GM23338 (cell line): ENCODE measurements around the gene PRRX1.

Experiments used
- EZH2phosphoT487 ChIP-seq: fragments of 200-600 bp; sonication (generic); IDR thresholded peaks from one replicate; pipeline ENCODE4 v1.8.1; 2018; ENCODE audit warnings: antibody characterized with exemption; ENCODE audit not compliant: unreplicated experiment
- NANOG ChIP-seq: IDR thresholded peaks from 2 replicates; pipeline ENCODE4 v1.6.1; 2016; ENCODE audit warnings: antibody characterized with exemption, borderline replicate concordance
- POLR2AphosphoS5 ChIP-seq: IDR thresholded peaks from 2 replicates; pipeline ENCODE4 v1.6.1; 2016; ENCODE audit warnings: antibody characterized with exemption, low read depth
- ZNF114 ChIP-seq: fragments of 250-450 bp; sonication (Bioruptor Pico); IDR thresholded peaks from 2 replicates; pipeline ENCODE4 v1.5.0; 2020; ENCODE audit warnings: mild to moderate bottlenecking, moderate library complexity
- TF ChIP-seq, protein P1 (sequence below): IDR thresholded peaks from 2 replicates; pipeline ENCODE4 v1.6.1; 2016; ENCODE audit warnings: antibody characterized with exemption
- TF ChIP-seq, protein P2 (sequence below), 2 experiments: fragments of 200-600 bp in 1 of 2; sonication (generic) in 1 of 2; conservative IDR thresholded peaks; 2 replicates each; pipeline versions ENCODE4 v1.5.1 to v1.6.1; 2016 to 2017; ENCODE audit warnings: antibody characterized with exemption in 2 of 2, low read depth in 2 of 2, mild to moderate bottlenecking in 2 of 2, moderate library complexity in 1 of 2

GRCh38 chr1:170731566-170732251, 67.8 kb downstream of the PRRX1 start:
- TF ChIP-seq, protein P1, sequence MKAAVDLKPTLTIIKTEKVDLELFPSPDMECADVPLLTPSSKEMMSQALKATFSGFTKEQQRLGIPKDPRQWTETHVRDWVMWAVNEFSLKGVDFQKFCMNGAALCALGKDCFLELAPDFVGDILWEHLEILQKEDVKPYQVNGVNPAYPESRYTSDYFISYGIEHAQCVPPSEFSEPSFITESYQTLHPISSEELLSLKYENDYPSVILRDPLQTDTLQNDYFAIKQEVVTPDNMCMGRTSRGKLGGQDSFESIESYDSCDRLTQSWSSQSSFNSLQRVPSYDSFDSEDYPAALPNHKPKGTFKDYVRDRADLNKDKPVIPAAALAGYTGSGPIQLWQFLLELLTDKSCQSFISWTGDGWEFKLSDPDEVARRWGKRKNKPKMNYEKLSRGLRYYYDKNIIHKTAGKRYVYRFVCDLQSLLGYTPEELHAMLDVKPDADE = no peak
- TF ChIP-seq POLR2AphosphoS5 (no peak), ZNF114 (CRISPR knock-in tag) (no peak), NANOG (no peak), EZH2phosphoT487 (no peak)
- TF ChIP-seq, protein P2, sequence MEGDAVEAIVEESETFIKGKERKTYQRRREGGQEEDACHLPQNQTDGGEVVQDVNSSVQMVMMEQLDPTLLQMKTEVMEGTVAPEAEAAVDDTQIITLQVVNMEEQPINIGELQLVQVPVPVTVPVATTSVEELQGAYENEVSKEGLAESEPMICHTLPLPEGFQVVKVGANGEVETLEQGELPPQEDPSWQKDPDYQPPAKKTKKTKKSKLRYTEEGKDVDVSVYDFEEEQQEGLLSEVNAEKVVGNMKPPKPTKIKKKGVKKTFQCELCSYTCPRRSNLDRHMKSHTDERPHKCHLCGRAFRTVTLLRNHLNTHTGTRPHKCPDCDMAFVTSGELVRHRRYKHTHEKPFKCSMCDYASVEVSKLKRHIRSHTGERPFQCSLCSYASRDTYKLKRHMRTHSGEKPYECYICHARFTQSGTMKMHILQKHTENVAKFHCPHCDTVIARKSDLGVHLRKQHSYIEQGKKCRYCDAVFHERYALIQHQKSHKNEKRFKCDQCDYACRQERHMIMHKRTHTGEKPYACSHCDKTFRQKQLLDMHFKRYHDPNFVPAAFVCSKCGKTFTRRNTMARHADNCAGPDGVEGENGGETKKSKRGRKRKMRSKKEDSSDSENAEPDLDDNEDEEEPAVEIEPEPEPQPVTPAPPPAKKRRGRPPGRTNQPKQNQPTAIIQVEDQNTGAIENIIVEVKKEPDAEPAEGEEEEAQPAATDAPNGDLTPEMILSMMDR (conservative IDR thresholded peaks at IDR 0.05; ENCODE audit: low read depth in 2 of 2) = no peak
